HEK293 (cell line): ENCODE data around the gene CHRNA10.

ENCODE experiments used
- CTCF ChIP-seq: fragments of 450-650 bp; formaldehyde crosslinking; IDR thresholded peaks from 2 replicates; pipeline ENCODE4 v1.5.1; 2016; ENCODE audit warnings: missing biosample characterization, missing genetic modification characterization
- FEZF1 ChIP-seq: fragments of 450-650 bp; formaldehyde crosslinking; IDR thresholded peaks from 2 replicates; pipeline ENCODE4 v1.5.1; 2016; ENCODE audit warnings: missing biosample characterization, missing genetic modification characterization
- KLF8 ChIP-seq: fragments of 450-650 bp; formaldehyde crosslinking; IDR thresholded peaks from 2 replicates; pipeline ENCODE4 v1.5.1; 2016; ENCODE audit warnings: missing biosample characterization, missing genetic modification characterization
- PBX3 ChIP-seq: sonication (generic); formaldehyde crosslinking; IDR thresholded peaks from 2 replicates; pipeline ENCODE4 v1.8.1; 2022; ENCODE audit warnings: mild to moderate bottlenecking, moderate library complexity, missing genetic modification reagents
- TCF7L2 ChIP-seq: IDR thresholded peaks from 2 replicates; pipeline ENCODE4 v1.6.1; 2011; ENCODE audit warnings: low read depth, mild to moderate bottlenecking, inconsistent platforms, low read length, moderate library complexity, borderline replicate concordance
- ZNF121 ChIP-seq: fragments of 450-650 bp; formaldehyde crosslinking; IDR thresholded peaks from 2 replicates; pipeline ENCODE4 v1.5.1; 2016; ENCODE audit warnings: missing biosample characterization, missing genetic modification characterization
- ZNF324 ChIP-seq: fragments of 450-650 bp; formaldehyde crosslinking; IDR thresholded peaks from 2 replicates; pipeline ENCODE4 v1.5.1; 2016; ENCODE audit warnings: missing biosample characterization, missing genetic modification characterization
- ZNF670 ChIP-seq: fragments of 450-650 bp; formaldehyde crosslinking; IDR thresholded peaks from 2 replicates; pipeline ENCODE4 v1.5.1; 2016; ENCODE audit warnings: missing biosample characterization, missing genetic modification characterization, low read depth
- ZNF707 ChIP-seq: fragments of 450-650 bp; formaldehyde crosslinking; IDR thresholded peaks from 2 replicates; pipeline ENCODE4 v1.5.1; 2016; ENCODE audit warnings: missing biosample characterization, missing genetic modification characterization

GRCh38 chr11:3707176-3707575 lies 36.0 kb upstream of the CHRNA10 start:
- TF ChIP-seq KLF8 (tag by site-specific recombination) (no peak), ZNF324 (tag by site-specific recombination) (no peak), FEZF1 (tag by site-specific recombination) (no peak), PBX3 (CRISPR knock-in tag) (no peak), ZNF670 (no peak), ZNF707 (tag by site-specific recombination) (no peak), ZNF121 (tag by site-specific recombination) (no peak), CTCF (tag by site-specific recombination) (no peak), TCF7L2 (no peak)
